GM23338 (cell line): ENCODE measurements around the gene RAP1GAP.

ENCODE experiments used
- EZH2 ChIP-seq: fragments of 200-600 bp; sonication (generic); IDR thresholded peaks from one replicate; pipeline ENCODE4 v1.8.0; 2017; ENCODE audit warnings: antibody characterized with exemption, mild to moderate bottlenecking, low read depth; ENCODE audit not compliant: unreplicated experiment
- EZH2phosphoT487 ChIP-seq: fragments of 200-600 bp; sonication (generic); IDR thresholded peaks from one replicate; pipeline ENCODE4 v1.8.1; 2018; ENCODE audit warnings: antibody characterized with exemption; ENCODE audit not compliant: unreplicated experiment
- TF ChIP-seq, protein P1 (sequence below), 2 experiments: fragments of 200-600 bp in 1 of 2; sonication (generic) in 1 of 2; conservative IDR thresholded peaks; 2 replicates each; pipeline versions ENCODE4 v1.5.1 to v1.6.1; 2016 to 2017; ENCODE audit warnings: antibody characterized with exemption in 2 of 2, low read depth in 2 of 2, mild to moderate bottlenecking in 2 of 2, moderate library complexity in 1 of 2

DNA sequence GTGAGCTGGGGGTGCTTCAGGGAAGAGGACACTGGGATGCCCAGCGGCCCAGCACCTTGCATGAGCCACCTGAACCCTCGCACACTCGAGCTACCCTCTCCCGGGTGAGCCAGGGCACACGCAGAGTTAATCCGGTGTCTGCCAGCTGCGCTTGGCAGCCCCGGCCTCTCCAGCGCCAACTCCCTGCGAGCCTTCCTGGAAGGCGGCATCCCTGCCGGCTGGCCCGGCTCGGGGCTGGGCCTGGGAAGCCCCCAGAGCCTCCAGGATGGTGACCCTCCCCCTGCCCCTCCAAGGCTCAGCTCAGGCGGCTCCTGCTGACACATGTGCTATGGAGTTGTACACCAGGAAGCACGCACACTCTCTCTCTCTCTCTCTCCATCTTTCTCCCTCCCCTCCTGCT lies 48.7 kb downstream of the RAP1GAP start:
- TF ChIP-seq, protein P1, sequence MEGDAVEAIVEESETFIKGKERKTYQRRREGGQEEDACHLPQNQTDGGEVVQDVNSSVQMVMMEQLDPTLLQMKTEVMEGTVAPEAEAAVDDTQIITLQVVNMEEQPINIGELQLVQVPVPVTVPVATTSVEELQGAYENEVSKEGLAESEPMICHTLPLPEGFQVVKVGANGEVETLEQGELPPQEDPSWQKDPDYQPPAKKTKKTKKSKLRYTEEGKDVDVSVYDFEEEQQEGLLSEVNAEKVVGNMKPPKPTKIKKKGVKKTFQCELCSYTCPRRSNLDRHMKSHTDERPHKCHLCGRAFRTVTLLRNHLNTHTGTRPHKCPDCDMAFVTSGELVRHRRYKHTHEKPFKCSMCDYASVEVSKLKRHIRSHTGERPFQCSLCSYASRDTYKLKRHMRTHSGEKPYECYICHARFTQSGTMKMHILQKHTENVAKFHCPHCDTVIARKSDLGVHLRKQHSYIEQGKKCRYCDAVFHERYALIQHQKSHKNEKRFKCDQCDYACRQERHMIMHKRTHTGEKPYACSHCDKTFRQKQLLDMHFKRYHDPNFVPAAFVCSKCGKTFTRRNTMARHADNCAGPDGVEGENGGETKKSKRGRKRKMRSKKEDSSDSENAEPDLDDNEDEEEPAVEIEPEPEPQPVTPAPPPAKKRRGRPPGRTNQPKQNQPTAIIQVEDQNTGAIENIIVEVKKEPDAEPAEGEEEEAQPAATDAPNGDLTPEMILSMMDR (conservative IDR thresholded peaks at IDR 0.05; ENCODE audit: low read depth in 2 of 2) = no peak
- TF ChIP-seq EZH2 (no peak), EZH2phosphoT487 (no peak)
